HEK293T (cell line): ENCODE data around the gene DAD1.

Source experiments
- ARNT ChIP-seq: fragments of 450-650 bp; IDR thresholded peaks from 2 replicates; pipeline ENCODE4 v1.6.1; 2017; ENCODE audit warnings: mild to moderate bottlenecking
- BHLHE40 ChIP-seq: fragments of 450-650 bp; IDR thresholded peaks from 2 replicates; pipeline ENCODE4 v1.6.1; 2016; ENCODE audit warnings: mild to moderate bottlenecking, moderate library complexity, borderline replicate concordance
- ELF4 ChIP-seq: fragments of 450-650 bp; IDR thresholded peaks from 2 replicates; pipeline ENCODE4 v1.6.1; 2017; ENCODE audit warnings: antibody characterized with exemption
- FOXM1 ChIP-seq: fragments of 450-650 bp; IDR thresholded peaks from 2 replicates; pipeline ENCODE4 v1.6.1; 2017; ENCODE audit warnings: mild to moderate bottlenecking, borderline replicate concordance
- SP1 ChIP-seq: fragments of 450-650 bp; IDR thresholded peaks from 2 replicates; pipeline ENCODE4 v1.6.1; 2017
- TARDBP ChIP-seq: fragments of 450-650 bp; IDR thresholded peaks from 2 replicates; pipeline ENCODE4 v1.6.1; 2016
- ZNF384 ChIP-seq: fragments of 450-650 bp; IDR thresholded peaks from 2 replicates; pipeline ENCODE4 v1.6.1; 2016

- TF ChIP-seq ARNT (no peak), FOXM1 (no peak), BHLHE40 (no peak), ZNF384 (no peak), SP1 (no peak), TARDBP (no peak), ELF4 (no peak)
These were observed 64.8 kb downstream of the DAD1 start for GRCh38 chr14:22524115-22524783.
